Measurements from ENCODE around the gene CHD8.

The CHD8 gene

DNA sequence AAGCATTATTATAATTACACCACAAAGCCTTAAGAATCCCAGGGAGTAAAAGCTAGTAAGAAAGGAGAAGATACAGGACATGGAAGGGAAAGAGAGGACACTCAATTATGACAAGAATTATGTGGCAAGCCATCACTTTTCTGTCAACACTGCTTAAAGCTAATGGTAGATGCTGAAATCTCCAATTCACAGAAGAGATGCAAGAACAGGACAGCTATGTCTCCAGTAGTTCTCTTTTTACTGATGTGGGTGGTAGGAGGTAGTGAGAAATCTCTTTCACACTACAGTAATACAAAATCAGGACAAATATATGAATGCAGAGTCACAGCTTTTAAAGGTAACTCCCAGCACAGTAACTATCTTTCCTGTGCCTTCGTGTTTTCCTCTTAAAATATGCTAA is 29.2 kb downstream of the CHD8 start:
- Histone ChIP-seq H3K79me2 (ENCODE audit: low read length) (peaks cover 3% of the 10 kb centered on the region), H3K9ac (ENCODE audit: low read length) (no peak overlapping the region), H3K9me3 (replicated peaks; ENCODE audit: insufficient read depth, low read length) (no peaks in the 10 kb centered on the region), H3F3A (ENCODE audit: insufficient read depth, low read length) (no peaks in the 10 kb centered on the region), H3K27me3 (replicated peaks; ENCODE audit: insufficient read depth, low read length) (no peaks in the 10 kb centered on the region), H3K9me2 (replicated peaks; ENCODE audit: insufficient read depth, low read length) (no peaks in the 10 kb centered on the region), H4K20me1 (ENCODE audit: insufficient read depth, low read length) (no peaks in the 10 kb centered on the region), H3K27ac (ENCODE audit: low read length) (no peak overlapping the region), H3K4me1 (ENCODE audit: low read length) (no peaks in the 10 kb centered on the region), H3K4me2 (ENCODE audit: low read depth, low read length) (no peak overlapping the region), H2AFZ (ENCODE audit: low read length) (no peak overlapping the region), H3K4me3 (ENCODE audit: low read length) (no peak overlapping the region), H3K36me3 (replicated peaks; ENCODE audit: insufficient read depth, low read length) (peaks cover 2% of the 10 kb centered on the region; the same call in 1 of the 2 replicates)
- DNase-seq: no peak
- no peak for TF ChIP-seq EZH2 (optimal IDR thresholded peaks at IDR 0.05; ENCODE audit: low read depth, low read length)
- no peak for TF ChIP-seq EZH2phosphoT487 (IDR thresholded peaks at IDR 0.05; ENCODE audit: low read length)
- TF ChIP-seq, protein P1, sequence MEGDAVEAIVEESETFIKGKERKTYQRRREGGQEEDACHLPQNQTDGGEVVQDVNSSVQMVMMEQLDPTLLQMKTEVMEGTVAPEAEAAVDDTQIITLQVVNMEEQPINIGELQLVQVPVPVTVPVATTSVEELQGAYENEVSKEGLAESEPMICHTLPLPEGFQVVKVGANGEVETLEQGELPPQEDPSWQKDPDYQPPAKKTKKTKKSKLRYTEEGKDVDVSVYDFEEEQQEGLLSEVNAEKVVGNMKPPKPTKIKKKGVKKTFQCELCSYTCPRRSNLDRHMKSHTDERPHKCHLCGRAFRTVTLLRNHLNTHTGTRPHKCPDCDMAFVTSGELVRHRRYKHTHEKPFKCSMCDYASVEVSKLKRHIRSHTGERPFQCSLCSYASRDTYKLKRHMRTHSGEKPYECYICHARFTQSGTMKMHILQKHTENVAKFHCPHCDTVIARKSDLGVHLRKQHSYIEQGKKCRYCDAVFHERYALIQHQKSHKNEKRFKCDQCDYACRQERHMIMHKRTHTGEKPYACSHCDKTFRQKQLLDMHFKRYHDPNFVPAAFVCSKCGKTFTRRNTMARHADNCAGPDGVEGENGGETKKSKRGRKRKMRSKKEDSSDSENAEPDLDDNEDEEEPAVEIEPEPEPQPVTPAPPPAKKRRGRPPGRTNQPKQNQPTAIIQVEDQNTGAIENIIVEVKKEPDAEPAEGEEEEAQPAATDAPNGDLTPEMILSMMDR (IDR thresholded peaks at IDR 0.05; ENCODE audit: low read length): no peak

DNA sequence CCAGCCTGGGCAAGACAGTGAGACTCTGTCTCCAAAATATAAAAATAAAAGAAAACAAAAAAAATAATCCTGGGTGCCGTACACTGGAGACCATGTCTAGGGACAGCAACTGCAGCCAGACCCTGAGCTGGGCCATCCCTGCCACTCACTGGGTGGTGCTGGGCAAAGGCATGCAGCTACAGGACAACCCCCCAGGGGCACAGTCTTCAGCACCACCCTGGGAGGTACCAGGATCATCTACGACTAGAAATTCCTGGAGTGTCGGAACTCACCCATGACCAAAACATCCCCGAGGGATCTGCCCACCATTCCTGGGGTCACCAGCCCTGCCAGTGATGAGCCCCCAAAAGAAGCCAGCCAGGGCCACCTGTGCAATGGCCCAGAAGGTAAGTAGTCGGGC is 36.4 kb downstream of the CHD8 start:
- Histone ChIP-seq H3K9me3 (replicated peaks; ENCODE audit: insufficient read depth, low read length) (no peaks in the 10 kb centered on the region), H3K4me2 (ENCODE audit: low read depth, low read length) (no peak overlapping the region), H3K27me3 (replicated peaks; ENCODE audit: insufficient read depth, low read length) (no peaks in the 10 kb centered on the region), H3K79me2 (ENCODE audit: low read length) (no peaks in the 10 kb centered on the region), H3K36me3 (replicated peaks; ENCODE audit: insufficient read depth, low read length) (no peaks in the 10 kb centered on the region), H3K4me1 (ENCODE audit: low read length) (no peaks in the 10 kb centered on the region), H3K4me3 (ENCODE audit: low read length) (no peak overlapping the region), H3F3A (ENCODE audit: insufficient read depth, low read length) (no peaks in the 10 kb centered on the region), H4K20me1 (ENCODE audit: insufficient read depth, low read length) (no peaks in the 10 kb centered on the region), H3K9ac (ENCODE audit: low read length) (no peak overlapping the region), H3K9me2 (replicated peaks; ENCODE audit: insufficient read depth, low read length) (no peaks in the 10 kb centered on the region), H2AFZ (ENCODE audit: low read length) (no peak overlapping the region), H3K27ac (ENCODE audit: low read length) (no peak overlapping the region)
- no peak for DNase-seq
- TF ChIP-seq EZH2phosphoT487 (IDR thresholded peaks at IDR 0.05; ENCODE audit: low read length) (no peak), EZH2 (optimal IDR thresholded peaks at IDR 0.05; ENCODE audit: low read depth, low read length) (no peak)
- TF ChIP-seq, protein P1 (IDR thresholded peaks at IDR 0.05; ENCODE audit: low read length): no peak

DNA sequence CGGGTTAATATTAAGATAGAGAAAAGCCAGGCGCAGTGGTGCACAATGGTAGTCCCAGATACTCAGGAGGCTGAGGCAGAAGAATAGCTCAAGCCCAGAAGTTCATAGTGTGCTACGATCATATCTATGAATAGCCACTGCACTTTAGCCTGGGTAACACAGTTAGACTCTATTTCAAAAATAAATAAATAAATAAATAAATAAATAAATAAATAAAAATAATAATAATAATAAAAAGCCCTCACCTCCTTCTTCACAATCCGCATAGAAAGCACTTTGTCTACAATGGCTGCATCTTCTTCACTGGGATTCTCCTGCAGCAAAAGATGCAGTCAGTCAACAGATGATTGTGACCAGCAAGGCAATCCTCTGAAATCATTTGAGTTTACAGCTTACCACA is 40.6 kb downstream of the CHD8 start:
- DNase-seq: no peak
- Histone ChIP-seq H3K9me2 (replicated peaks; ENCODE audit: insufficient read depth, low read length) (no peaks in the 10 kb centered on the region), H4K20me1 (ENCODE audit: insufficient read depth, low read length) (no peaks in the 10 kb centered on the region), H3K79me2 (ENCODE audit: low read length) (no peaks in the 10 kb centered on the region), H3F3A (ENCODE audit: insufficient read depth, low read length) (no peaks in the 10 kb centered on the region), H3K4me2 (ENCODE audit: low read depth, low read length) (no peak overlapping the region), H3K27me3 (replicated peaks; ENCODE audit: insufficient read depth, low read length) (no peaks in the 10 kb centered on the region), H3K27ac (ENCODE audit: low read length) (no peak overlapping the region), H3K4me1 (ENCODE audit: low read length) (no peaks in the 10 kb centered on the region), H2AFZ (ENCODE audit: low read length) (no peak overlapping the region), H3K4me3 (ENCODE audit: low read length) (no peak overlapping the region), H3K36me3 (replicated peaks; ENCODE audit: insufficient read depth, low read length) (no peaks in the 10 kb centered on the region), H3K9ac (ENCODE audit: low read length) (no peak overlapping the region), H3K9me3 (replicated peaks; ENCODE audit: insufficient read depth, low read length) (no peaks in the 10 kb centered on the region)
- TF ChIP-seq EZH2 (optimal IDR thresholded peaks at IDR 0.05; ENCODE audit: low read depth, low read length) (no peak), EZH2phosphoT487 (IDR thresholded peaks at IDR 0.05; ENCODE audit: low read length) (no peak)
- TF ChIP-seq, protein P1 (IDR thresholded peaks at IDR 0.05; ENCODE audit: low read length): no peak

Data from MM.1S (cell line).